HG02938 (cell line): ENCODE data around the gene ARMS2.

ENCODE experiments used
- ATAC-seq: cut with Tn5 transposase; IDR thresholded peaks from one replicate; pipeline ENCODE4 v1.9.1; 2021; ENCODE audit warnings: mild to moderate bottlenecking, moderate library complexity; ENCODE audit not compliant: unreplicated experiment

ARMS2 gene, protein sequence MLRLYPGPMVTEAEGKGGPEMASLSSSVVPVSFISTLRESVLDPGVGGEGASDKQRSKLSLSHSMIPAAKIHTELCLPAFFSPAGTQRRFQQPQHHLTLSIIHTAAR

DNA sequence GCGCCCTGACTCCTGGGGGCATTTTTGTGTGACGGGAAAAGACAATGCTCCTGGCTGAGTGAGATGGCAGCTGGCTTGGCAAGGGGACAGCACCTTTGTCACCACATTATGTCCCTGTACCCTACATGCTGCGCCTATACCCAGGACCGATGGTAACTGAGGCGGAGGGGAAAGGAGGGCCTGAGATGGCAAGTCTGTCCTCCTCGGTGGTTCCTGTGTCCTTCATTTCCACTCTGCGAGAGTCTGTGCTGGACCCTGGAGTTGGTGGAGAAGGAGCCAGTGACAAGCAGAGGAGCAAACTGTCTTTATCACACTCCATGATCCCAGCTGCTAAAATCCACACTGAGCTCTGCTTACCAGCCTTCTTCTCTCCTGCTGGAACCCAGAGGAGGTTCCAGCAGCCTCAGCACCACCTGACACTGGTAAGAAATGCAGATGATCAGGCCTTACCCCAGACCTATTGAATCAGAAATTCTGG is at the start of gene ARMS2:
TSS of gene ARMS2 (plus strand) at position 51 of the 478 bp plus-strand sequence. CDS start at position 126, 75 bp downstream.
- ATAC-seq, result no peak

GRCh38 chr10:122407375-122408125 is 46.9 kb upstream of the ARMS2 start:
- no peak for ATAC-seq

DNA sequence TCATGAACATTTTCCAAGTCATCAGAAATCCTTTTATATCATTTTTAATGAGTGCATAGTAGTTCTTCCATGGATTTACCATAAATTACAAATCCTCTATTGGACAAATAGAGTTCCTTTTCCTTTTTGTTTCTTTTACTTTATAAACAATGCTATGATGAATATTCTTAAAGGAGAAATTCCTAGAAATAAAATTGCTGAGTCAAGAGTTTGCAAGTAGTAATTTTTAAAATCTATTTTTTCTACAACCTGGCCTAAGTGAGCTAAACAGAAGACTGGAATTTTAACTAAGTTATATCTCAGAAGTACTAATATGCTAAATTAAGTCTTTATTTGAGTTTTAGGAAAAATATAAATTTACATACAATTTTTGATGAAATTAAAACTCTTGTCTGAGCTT is 41.1 kb upstream of the ARMS2 start:
- ATAC-seq, result no peak

GRCh38 chr10:122417667-122418066 is 36.8 kb upstream of the ARMS2 start:
- no peak for ATAC-seq

- no peak for ATAC-seq
These were observed 35.4 kb upstream of the ARMS2 start for GRCh38 chr10:122419016-122419415.

DNA sequence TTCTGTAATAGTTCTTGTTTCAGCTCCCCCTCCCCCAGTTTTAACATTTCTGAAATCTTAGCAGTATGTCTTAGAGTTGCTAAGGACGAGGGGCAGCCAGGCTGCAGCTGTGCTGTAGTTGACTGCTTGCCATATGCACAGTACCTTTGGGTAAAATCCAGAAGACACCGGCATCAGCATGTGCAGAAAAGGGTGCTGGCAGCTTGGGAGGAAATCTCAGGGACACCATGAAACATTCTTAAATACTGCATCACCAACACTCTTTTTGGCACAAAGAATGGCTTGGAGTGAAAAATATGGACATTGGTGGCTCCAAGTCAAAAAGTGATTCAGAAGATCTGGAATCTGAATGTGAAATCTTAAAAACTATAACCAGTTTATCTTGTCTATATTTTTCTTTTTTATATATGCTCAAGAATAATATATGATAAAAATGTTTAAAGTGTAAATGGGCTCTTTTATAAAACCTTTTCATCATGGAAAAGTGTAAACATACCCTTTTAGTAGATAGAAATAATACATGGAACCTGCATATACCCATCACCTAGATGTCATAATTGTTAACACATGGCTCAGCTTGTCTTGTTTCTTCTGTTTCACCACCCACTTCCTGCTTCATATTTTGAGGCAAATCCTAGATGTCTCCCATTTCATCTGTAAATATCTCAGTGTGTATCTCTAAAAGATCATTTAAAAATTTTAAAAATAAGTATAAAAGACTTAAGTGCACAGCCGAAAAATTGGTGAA is 34.4 kb upstream of the ARMS2 start:
- no peak for ATAC-seq

DNA sequence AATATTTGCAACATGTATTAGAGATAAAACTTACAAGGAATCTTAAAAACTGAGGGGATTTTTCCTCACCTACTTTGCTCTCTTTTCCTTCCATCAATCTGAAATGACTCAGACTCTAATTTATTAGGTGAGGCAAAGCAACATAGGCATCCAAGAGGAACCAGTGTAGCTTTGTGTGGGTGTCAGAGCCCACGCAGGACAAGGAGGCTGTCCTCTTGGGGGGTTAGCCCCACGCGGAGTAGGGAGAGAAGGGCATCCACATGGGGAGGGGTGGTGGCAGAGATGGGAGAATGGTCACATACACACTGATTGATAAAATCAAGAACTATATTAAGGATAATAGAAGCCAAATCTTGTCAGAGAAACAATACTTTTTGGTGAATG is 33.8 kb upstream of the ARMS2 start:
- ATAC-seq, result no peak

GRCh38 chr10:122421054-122421625 is 33.3 kb upstream of the ARMS2 start:
- no peak for ATAC-seq

GRCh38 chr10:122421742-122422141 is 32.7 kb upstream of the ARMS2 start:
- no peak for ATAC-seq

DNA sequence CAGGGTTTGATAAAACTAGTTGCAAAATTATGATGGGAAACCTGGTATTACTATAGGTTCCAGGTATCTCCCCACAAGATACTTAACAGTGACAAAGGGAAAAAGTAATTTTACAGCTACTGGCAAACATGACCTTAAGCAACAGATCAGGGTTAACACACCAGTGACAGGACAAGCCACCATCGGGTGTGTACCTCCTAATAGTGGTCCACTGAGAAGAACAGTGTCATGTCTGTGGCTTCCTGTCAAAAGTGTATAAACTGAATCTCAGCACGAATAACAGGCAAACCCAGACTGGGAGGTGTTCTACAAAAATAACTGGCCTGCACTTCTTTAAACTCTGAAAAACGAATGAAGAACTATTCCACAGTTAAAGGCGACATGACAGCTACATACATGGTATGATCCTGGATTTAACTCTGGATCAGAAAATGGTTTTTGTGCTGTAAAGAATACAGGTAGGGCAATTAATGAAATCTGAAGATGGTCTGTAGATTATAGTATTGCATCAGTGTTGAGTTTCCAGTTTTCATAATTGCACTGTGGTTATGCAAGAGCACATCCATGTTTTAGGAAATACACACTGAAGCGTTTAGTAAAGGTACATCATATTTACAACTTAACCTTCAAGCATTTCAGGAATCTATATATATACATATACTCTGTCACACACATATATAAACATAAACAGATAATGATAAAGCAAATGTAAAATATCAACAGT is 32.0 kb upstream of the ARMS2 start:
- ATAC-seq, result no peak

GRCh38 chr10:122424059-122424458 is 30.4 kb upstream of the ARMS2 start:
- no peak for ATAC-seq

GRCh38 chr10:122426829-122427228 is 27.6 kb upstream of the ARMS2 start:
- ATAC-seq, result no peak

DNA sequence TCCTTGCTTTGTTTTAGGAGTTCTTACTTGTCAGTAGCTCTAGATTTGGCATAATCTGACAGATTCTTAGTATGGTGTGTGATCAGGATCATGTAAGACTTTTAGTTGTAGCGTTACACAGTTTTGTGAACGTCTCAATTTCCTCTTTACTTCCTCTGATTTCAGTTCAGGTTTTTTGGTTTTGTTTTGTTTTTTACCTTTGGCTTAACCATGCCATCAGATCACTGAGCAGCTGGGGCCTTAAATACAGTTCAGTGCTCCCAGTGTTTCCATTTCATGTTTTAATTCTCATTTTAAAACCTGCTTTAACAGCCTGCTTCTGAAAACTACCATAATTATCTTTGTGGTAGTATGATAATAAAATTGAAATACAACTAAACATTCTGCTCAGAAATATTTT is 27.2 kb upstream of the ARMS2 start:
- ATAC-seq, result no peak

GRCh38 chr10:122435212-122435827 is 19.1 kb upstream of the ARMS2 start:
- ATAC-seq, result no peak

GRCh38 chr10:122441961-122442360 is 12.5 kb upstream of the ARMS2 start:
- no peak for ATAC-seq

- no peak for ATAC-seq
These were observed 9.0 kb upstream of the ARMS2 start for GRCh38 chr10:122445469-122445868.

DNA sequence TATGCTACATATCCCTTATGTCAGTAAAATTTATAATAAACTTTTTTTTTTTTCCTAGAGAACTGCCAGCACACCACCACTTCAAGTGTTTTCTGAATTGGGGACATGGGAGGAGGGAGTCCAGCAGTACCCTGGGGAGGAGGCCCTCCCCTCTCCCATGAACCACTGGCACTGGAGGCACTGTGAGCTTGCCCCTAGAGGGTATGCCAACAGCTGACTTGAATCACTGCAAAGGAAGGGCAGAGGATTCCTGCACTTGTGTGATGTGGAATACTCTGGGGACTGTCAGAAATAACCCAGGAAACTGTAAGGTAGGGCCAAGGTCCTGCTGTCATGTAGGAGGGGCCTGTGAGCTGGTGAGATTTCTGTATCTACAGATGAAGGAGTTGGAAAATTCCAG is 8.5 kb upstream of the ARMS2 start:
- no peak for ATAC-seq

DNA sequence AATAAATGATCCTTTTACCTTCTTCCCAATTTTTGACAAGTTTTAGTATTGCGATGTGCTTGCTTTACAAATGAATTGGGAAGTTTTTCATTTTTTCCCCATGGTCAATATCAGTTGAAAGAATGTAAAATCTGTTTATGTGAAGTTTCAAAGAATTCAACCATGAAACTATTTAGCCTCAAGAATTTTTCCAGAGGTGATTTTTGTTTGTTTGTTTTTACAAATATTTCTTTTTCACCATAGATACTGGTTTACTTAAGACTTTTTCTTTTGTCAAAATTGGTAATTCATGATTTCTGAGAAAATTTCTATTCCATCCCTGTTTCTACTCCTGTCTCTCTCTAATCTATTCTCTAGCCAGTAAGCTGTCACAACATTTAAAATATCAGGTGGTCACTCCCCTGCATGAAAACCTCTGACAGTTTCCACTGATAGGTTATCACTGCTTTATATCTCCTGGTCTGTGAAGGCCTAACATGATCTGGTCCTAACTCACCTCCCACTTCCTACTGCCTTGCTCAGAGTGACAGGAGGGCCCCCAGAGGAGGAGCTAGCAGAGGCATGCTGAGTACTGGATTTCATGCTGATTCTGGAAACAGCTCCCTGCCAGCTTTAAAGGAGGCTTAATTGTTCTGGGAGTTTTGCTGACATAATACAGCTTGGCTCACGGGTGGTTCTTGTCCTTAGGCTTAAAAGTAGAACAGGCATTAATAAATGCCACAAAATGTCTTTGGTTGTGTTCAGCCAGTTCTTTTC is 7.6 kb upstream of the ARMS2 start:
- no peak for ATAC-seq

- no peak for ATAC-seq
These were observed 5.9 kb upstream of the ARMS2 start for GRCh38 chr10:122448600-122448999.

- ATAC-seq, result no peak
These were observed 5.3 kb upstream of the ARMS2 start for GRCh38 chr10:122449153-122449552.
